ENCODE measurements around the gene TMEM217.
"Not testable (repeated sequence)": the region's sequence is repeated elsewhere in the genome, so short reads cannot be mapped to it uniquely, and the experiment has no call there.

The TMEM217 gene

GRCh38 chr6:37209461-37210205, 48.3 kb downstream of the TMEM217 start:
- peak; percentile 17 for DNase-seq

GRCh38 chr6:37208793-37209192, 49.2 kb downstream of the TMEM217 start:
- no peak for DNase-seq

GRCh38 chr6:37207903-37208456, 50.0 kb downstream of the TMEM217 start:
- DNase-seq, result peak; percentile 84

GRCh38 chr6:37206622-37207021, 51.3 kb downstream of the TMEM217 start:
- DNase-seq, result no peak

GRCh38 chr6:37205997-37206340, 52.0 kb downstream of the TMEM217 start:
- no peak for DNase-seq

- DNase-seq, result no peak
Measured at GRCh38 chr6:37205175-37205996, 52.6 kb downstream of the TMEM217 start.

- no peak for DNase-seq
Measured at GRCh38 chr6:37204014-37204751, 53.8 kb downstream of the TMEM217 start.

- DNase-seq, result no peak
Measured at GRCh38 chr6:37202788-37203491, 55.0 kb downstream of the TMEM217 start.

- DNase-seq, result no peak
Measured at GRCh38 chr6:37201726-37202125, 56.2 kb downstream of the TMEM217 start.

- no peak for DNase-seq
Measured at GRCh38 chr6:37200085-37200484, 57.9 kb downstream of the TMEM217 start.

- not testable (repeated sequence) for DNase-seq
Measured at GRCh38 chr6:37196451-37196850, 61.5 kb downstream of the TMEM217 start.

- DNase-seq, result not testable (repeated sequence)
Measured at GRCh38 chr6:37194886-37195285, 63.1 kb downstream of the TMEM217 start.

- no peak for DNase-seq
Measured at GRCh38 chr6:37192666-37193065, 65.3 kb downstream of the TMEM217 start.

GRCh38 chr6:37190159-37190535, 67.8 kb downstream of the TMEM217 start:
- DNase-seq, result no peak

- no peak for DNase-seq
Measured at GRCh38 chr6:37188962-37189510, 68.9 kb downstream of the TMEM217 start.

GRCh38 chr6:37187321-37188022, 70.5 kb downstream of the TMEM217 start:
- no peak for DNase-seq

GRCh38 chr6:37185949-37186720, 71.8 kb downstream of the TMEM217 start:
- DNase-seq, result not testable (repeated sequence)

GRCh38 chr6:37182736-37183590, 75.0 kb downstream of the TMEM217 start:
- no peak for DNase-seq

GRCh38 chr6:37180610-37181009, 77.3 kb downstream of the TMEM217 start:
- not testable (repeated sequence) for DNase-seq

- no peak for DNase-seq
Measured at GRCh38 chr6:37180075-37180474, 77.9 kb downstream of the TMEM217 start.
